Endothelial cell (in vitro differentiated cells): Measurements from ENCODE around the gene KHDC4. TPM values are rescaled to one million over a fixed set of nuclear protein-coding genes. Genes with fewer than 3 reads are reported as not detected.

ENCODE experiments used
- DNase-seq: peaks from one replicate; pipeline ENCODE4 v3.0.0; 2021; ENCODE audit warnings: low spot score
- H3K27ac Mint-ChIP-seq: one replicate; pipeline ENCODE4 v1.8.0; 2021; ENCODE audit warnings: mixed read lengths, inconsistent platforms; ENCODE audit not compliant: unreplicated experiment
- H3K27me3 Mint-ChIP-seq: one replicate; pipeline ENCODE4 v1.8.0; 2021; ENCODE audit warnings: mild to moderate bottlenecking, moderate library complexity, mixed read lengths, inconsistent platforms; ENCODE audit not compliant: unreplicated experiment
- H3K36me3 Mint-ChIP-seq: one replicate; pipeline ENCODE4 v1.8.0; 2021; ENCODE audit warnings: mild to moderate bottlenecking, low read depth, mixed read lengths, inconsistent platforms; ENCODE audit not compliant: unreplicated experiment
- H3K4me1 Mint-ChIP-seq: one replicate; pipeline ENCODE4 v1.8.0; 2021; ENCODE audit warnings: mild to moderate bottlenecking, mixed read lengths, inconsistent platforms; ENCODE audit not compliant: unreplicated experiment
- H3K4me3 Mint-ChIP-seq: one replicate; pipeline ENCODE4 v1.8.0; 2021; ENCODE audit warnings: mild to moderate bottlenecking, mixed read lengths, inconsistent platforms; ENCODE audit not compliant: unreplicated experiment
- H3K9me3 Mint-ChIP-seq: one replicate; pipeline ENCODE4 v1.8.0; 2021; ENCODE audit warnings: mixed read lengths, inconsistent platforms; ENCODE audit not compliant: unreplicated experiment
- total RNA-seq: library from RNA; stranded (reverse); fragmentation: NEBNext Ultra II Directional; extraction: Animal tissue kit (Norgen Biotek cat#: 25700); gene quantifications from one replicate; pipeline ENCODE4 v1.2.1, GENCODE V29; 2021; ENCODE audit not compliant: unreplicated experiment
- TF ChIP-seq, protein P1 (sequence below): fragments of 200-600 bp; sonication (generic); IDR thresholded peaks from one replicate; pipeline ENCODE4 v1.5.0; 2021; ENCODE audit warnings: antibody characterized with exemption; ENCODE audit not compliant: unreplicated experiment

Gene KHDC4
- total RNA-seq, 1 donor from 2014 or later: 42.6 TPM

DNA sequence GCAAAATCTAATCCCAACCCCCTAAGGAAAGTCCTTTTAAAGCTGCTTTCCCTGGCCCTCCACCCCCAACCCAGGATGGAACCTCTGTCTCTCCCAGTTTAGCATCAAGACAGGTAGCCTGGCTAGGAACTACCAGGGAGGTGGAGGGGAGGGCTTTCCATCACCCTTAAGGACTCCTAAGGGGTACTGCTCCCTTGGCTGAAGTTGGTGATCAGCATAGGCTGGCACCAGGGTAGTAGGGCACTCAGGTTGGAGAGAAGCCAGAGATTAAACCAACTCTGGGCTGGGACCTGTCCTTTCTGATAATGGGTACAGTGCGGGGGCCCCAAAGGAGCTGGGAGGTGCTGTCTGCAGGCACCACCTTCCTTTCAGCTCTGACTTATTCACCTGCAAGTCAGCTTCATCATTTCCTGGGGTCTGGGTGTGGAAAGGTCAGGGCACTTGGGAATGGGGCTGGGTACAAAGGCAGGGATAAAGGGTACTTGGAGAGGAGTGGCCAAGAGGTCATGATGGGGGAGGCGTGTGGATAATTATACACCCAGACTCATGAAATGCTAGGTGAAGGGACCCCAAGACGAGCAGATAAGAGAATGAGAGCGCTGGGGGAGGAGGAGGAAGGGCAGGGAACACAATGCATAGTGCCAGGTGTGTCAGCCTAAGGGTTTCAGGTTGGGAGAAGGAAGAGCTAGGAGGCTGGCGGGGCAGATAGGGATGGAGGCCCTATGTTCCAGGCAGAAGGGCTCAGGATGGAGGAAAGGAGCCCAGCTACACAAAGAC is 42.9 kb upstream of the KHDC4 start:
- H3K4me1 Mint-ChIP-seq: peaks cover 86% of the 10 kb centered on the region
- H3K27ac Mint-ChIP-seq: peak overlapping the region; percentile 94
- H3K36me3 Mint-ChIP-seq: peaks cover 25% of the 10 kb centered on the region
- H3K9me3 Mint-ChIP-seq: no peaks in the 10 kb centered on the region
- peaks cover 29% of the 10 kb centered on the region for H3K27me3 Mint-ChIP-seq
- DNase-seq: no peak
- TF ChIP-seq, protein P1, sequence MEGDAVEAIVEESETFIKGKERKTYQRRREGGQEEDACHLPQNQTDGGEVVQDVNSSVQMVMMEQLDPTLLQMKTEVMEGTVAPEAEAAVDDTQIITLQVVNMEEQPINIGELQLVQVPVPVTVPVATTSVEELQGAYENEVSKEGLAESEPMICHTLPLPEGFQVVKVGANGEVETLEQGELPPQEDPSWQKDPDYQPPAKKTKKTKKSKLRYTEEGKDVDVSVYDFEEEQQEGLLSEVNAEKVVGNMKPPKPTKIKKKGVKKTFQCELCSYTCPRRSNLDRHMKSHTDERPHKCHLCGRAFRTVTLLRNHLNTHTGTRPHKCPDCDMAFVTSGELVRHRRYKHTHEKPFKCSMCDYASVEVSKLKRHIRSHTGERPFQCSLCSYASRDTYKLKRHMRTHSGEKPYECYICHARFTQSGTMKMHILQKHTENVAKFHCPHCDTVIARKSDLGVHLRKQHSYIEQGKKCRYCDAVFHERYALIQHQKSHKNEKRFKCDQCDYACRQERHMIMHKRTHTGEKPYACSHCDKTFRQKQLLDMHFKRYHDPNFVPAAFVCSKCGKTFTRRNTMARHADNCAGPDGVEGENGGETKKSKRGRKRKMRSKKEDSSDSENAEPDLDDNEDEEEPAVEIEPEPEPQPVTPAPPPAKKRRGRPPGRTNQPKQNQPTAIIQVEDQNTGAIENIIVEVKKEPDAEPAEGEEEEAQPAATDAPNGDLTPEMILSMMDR: no peak
- peak overlapping the region; percentile 100 for H3K4me3 Mint-ChIP-seq

GRCh38 chr1:155976062-155976912 is 42.1 kb upstream of the KHDC4 start:
- H3K9me3 Mint-ChIP-seq: no peaks in the 10 kb centered on the region
- TF ChIP-seq, protein P1: no peak
- H3K27me3 Mint-ChIP-seq: peaks cover 29% of the 10 kb centered on the region
- H3K27ac Mint-ChIP-seq: peak overlapping the region; percentile 94
- peaks cover 83% of the 10 kb centered on the region for H3K4me1 Mint-ChIP-seq
- DNase-seq: no peak
- peak overlapping the region; percentile 100 for H3K4me3 Mint-ChIP-seq
- H3K36me3 Mint-ChIP-seq: peaks cover 25% of the 10 kb centered on the region

DNA sequence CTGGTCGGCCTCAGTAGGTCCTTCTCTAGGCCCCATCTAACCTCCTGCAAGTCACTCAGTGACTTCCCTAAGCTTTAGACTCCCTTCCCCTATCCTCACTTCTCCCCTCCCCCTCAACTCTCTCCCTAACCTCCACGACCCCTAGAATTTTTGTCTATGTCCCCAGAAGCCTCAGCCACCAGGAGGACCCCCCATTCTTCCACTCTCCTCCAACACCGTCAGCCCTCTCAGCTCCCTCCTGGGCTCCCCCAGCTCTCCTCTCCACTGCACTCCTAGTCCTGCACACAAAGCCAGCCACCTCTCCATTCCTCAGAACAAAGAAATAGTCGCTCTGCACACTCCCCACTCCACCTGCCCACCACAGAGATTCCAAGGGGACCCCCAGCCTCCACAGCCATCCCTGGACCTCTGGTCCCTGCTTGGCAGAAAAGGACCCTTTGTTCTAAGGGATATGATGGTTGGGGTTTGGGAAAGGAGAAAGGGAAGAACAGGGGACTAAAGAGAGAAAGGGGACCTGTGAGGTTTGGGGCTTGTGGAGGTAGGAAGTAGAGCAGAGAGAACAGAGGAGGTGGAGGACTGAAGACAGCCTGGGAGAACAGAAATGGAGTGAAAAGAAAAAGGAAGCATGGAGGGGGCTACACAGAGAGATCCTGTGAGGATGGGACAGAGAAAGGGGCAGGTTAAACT is 41.3 kb upstream of the KHDC4 start:
- no peak for DNase-seq
- Mint-ChIP-seq H3K27me3 (peaks cover 28% of the 10 kb centered on the region), H3K4me1 (peaks cover 83% of the 10 kb centered on the region), H3K27ac (peak overlapping the region; percentile 94), H3K4me3 (peak overlapping the region; percentile 100), H3K9me3 (no peaks in the 10 kb centered on the region), H3K36me3 (peaks cover 30% of the 10 kb centered on the region)
- TF ChIP-seq, protein P1: no peak

DNA sequence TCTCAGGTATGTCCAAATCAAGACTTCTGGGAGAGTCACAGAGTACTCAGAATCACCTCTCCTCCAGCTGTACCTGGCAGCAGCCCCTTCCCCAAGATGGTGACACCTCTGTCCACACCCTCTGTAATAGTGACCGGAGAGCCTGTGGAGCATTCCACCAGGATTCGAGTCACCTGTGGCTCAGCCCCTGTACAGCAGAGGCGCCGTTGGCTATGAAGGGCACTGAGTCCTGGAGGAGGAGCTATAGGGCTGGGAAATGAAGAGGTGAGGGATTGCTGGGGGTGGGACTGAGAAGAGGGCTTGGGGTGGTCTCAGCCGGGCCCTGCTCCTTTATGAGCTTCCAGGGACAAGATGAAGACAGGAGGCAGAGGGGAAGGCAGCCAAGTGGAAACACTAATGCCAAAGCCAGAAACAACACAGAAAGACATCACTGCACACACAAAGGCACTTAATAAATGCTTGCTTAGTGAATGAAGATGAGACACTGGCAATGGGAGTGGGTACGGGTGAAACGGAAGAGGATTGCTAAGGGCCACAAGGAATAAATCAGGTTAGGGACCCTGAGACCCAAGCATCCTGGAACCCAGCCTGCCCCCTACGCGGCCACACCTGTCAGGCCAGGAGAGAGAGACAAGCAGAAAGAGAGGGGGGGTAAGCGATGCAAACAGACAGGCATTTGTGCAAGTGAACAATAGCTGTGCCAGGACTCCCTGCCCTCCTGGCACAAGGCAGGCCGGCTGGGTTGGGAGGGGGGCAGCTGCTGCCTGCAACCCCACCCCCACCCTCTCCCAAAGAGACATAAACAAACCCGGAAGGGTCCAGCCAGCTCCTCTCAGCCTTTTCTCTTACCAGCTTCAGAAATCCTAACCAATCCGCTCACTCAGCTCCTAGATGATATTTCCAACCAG is 40.2 kb upstream of the KHDC4 start:
- no peak for DNase-seq
- Mint-ChIP-seq H3K4me1 (peaks cover 83% of the 10 kb centered on the region), H3K27me3 (peaks cover 28% of the 10 kb centered on the region), H3K36me3 (peaks cover 40% of the 10 kb centered on the region), H3K4me3 (peak overlapping the region; percentile 100), H3K9me3 (no peaks in the 10 kb centered on the region), H3K27ac (peak overlapping the region; percentile 94)
- TF ChIP-seq, protein P1: no peak
